GM10266 (cell line): Measurements from ENCODE around the gene KRT84.

Experiments
- DNase-seq: peaks from one replicate; pipeline ENCODE4 v3.0.0; 2012; ENCODE audit errors: extremely low spot score
- CTCF ChIP-seq: IDR thresholded peaks from 2 replicates; pipeline ENCODE4 v1.5.1; 2012; ENCODE audit warnings: mild to moderate bottlenecking, low read depth; ENCODE audit not compliant: control insufficient read depth, insufficient read depth; ENCODE audit errors: missing control alignments

The KRT84 gene

DNA sequence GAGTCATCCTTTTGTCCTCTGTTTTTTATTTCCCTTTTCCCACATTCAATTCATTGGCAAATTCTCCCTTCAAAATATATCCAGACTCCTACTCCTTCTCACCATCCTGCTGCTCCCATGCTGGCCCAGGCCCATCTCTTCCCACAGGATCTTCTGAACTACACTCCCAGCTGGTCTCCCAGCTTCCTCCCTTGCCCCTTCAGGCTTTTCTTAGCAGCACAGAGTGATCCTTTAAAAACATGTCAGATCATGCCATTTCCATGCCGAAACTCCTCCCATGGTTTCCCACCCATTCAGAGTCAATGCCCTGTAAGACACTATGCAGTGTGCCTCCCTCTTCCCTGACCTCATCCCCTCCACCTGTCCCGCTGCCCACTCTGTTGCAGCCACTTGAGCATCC is 2.4 kb upstream of the KRT84 start:
- no peak for TF ChIP-seq CTCF

GRCh38 chr12:52383331-52383730 is 2.1 kb downstream of the KRT84 start:
- TF ChIP-seq CTCF: no peak
- no peak for DNase-seq

More for the DNA sequence above, 2.4 kb upstream of the KRT84 start:
- DNase-seq: no peak

- no peak for TF ChIP-seq CTCF
Observed at GRCh38 chr12:52382854-52383253, 2.6 kb downstream of the KRT84 start.

GRCh38 chr12:52381206-52381605 is 4.2 kb downstream of the KRT84 start:
- DNase-seq: no peak
- no peak for TF ChIP-seq CTCF

More at GRCh38 chr12:52382854-52383253, 2.6 kb downstream of the KRT84 start:
- no peak for DNase-seq

DNA sequence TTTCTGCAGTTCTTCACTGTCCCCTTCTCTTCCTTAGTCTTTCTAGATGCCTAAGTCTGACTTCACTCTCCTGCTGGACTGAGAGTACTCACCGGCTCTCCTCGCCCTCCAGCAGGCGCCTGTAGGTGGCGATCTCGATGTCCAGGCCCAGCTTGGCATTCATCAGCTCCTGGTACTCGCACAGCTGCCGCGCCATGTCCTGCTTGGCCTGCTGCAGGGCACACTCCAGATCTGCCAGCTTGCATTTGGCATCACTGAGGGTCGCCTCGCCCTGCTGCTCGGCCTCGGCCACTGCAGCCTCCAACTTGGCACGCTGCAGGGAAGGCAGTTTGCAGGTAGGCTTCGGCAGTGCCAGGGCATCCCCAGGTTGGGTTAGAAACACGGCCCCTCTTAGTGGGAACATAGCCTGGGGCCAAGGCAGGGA is 5.2 kb downstream of the KRT84 start:
- TF ChIP-seq CTCF: peak; percentile 33
- DNase-seq: no peak

DNA sequence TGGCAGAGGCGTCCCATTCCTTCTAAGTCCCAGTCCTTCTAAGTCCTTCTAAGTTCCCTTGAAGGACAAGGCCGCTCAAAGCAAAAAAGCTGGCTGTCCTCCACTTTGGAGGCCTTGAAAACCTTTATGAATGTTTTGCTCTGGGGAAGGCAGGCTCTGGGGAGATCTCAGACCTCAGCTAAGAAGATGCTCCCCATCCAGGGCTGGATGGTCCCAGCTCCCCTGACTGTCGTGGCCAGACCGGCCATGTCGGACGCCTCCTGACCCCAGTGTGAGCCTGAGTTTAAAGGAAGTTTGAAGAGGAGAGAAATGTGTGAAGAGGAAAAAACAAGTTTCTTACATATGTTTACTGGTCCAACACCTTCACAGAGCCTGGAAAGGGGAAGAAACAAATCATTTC is 5.9 kb downstream of the KRT84 start:
- TF ChIP-seq CTCF: no peak
- no peak for DNase-seq

DNA sequence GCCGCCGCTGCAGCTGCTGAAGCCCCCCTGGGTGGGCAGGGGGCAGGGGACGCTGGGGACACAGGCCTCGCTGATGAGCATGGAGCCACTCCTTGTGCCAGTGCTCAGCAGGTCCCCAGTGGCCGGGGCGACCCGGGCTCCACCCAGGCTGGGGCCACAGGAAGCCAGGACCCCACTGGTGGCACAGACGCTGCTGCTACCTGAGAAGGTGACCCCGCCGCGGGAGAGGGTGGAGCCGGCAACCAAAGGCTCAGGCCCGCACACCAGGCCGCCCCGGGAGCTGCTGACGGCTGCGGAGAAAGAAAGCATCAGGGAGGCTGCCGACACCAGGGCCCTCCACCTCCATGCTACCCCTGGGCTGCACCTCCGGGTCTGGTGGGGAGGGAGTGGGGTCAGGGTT is 7.4 kb downstream of the KRT84 start:
- no peak for DNase-seq

More for the DNA sequence above, 7.4 kb downstream of the KRT84 start:
- no peak for TF ChIP-seq CTCF
